Small intestine (tissue), 7 donors: ENCODE results near the gene RAB8A. TPM values are rescaled to one million over a fixed set of nuclear protein-coding genes. Genes with fewer than 3 reads are reported as not detected.
"Not testable (repeated sequence)": the region's sequence is repeated elsewhere in the genome, so short reads cannot be mapped to it uniquely, and the experiment has no call there.

Experiments
- DNase-seq, 2 donors: peaks; one replicate each; pipeline versions ENCODE4 v3.0.0 to v3.0.0-alpha.2; 2013
- FAIRE-seq: peaks from 2 replicates; lab custom pipeline; 2012; peaks lifted over from hg19 to GRCh38; lab: Jason Lieb, UNC
- H3K27ac ChIP-seq, 3 donors: one replicate each; pipeline ENCODE4 v1.5.1; 2013; ENCODE audit warnings: low read length in 2 of 3, mild to moderate bottlenecking in 2 of 3, control low read depth in 1 of 3, inconsistent platforms in 1 of 3, low read depth in 1 of 3, moderate library complexity in 1 of 3
- H3K27me3 ChIP-seq, 3 donors: one replicate each; pipeline ENCODE4 v1.6.1; 2013; ENCODE audit warnings: low read length in 3 of 3, inconsistent platforms in 1 of 3; ENCODE audit not compliant: control insufficient read depth in 3 of 3, insufficient read depth in 3 of 3
- H3K36me3 ChIP-seq, 3 donors: one replicate each; pipeline ENCODE4 v1.6.1; 2013; ENCODE audit warnings: low read length in 3 of 3, inconsistent platforms in 1 of 3, low read depth in 1 of 3, mild to moderate bottlenecking in 1 of 3, moderate library complexity in 1 of 3; ENCODE audit not compliant: control insufficient read depth in 3 of 3, insufficient read depth in 2 of 3
- H3K4me1 ChIP-seq, 3 donors: one replicate each; pipeline ENCODE4 v1.6.1; 2013; ENCODE audit warnings: low read length in 2 of 3, inconsistent platforms in 1 of 3, low read depth in 1 of 3, mild to moderate bottlenecking in 1 of 3, moderate library complexity in 1 of 3; ENCODE audit not compliant: control insufficient read depth in 3 of 3, insufficient read depth in 2 of 3
- H3K4me3 ChIP-seq, 3 donors: one replicate each; pipeline ENCODE4 v1.5.1; 2013; ENCODE audit warnings: low read length in 3 of 3, control low read depth in 1 of 3, inconsistent platforms in 1 of 3, low read depth in 1 of 3, mild to moderate bottlenecking in 1 of 3, moderate library complexity in 1 of 3
- H3K9me3 ChIP-seq, 2 donors: one replicate each; pipeline ENCODE4 v1.6.1; 2013; ENCODE audit warnings: low read depth in 1 of 2, low read length in 1 of 2; ENCODE audit not compliant: control insufficient read depth in 2 of 2, insufficient read depth in 1 of 2
- WGBS, 3 donors: extraction: QIAGEN DNeasy Blood & Tissue Kit; methylation state at CpG; one replicate each; pipeline ENCODE4 v1.1.7; 2013; 5-methylcytosine and 5-hydroxymethylcytosine counted together
- polyA plus RNA-seq, 4 donors: library from polyadenylated mRNA; stranded (reverse) in 3 of 4; unstranded in 1 of 4; fragments of 200-250 nt in 3 of 4; fragments of 120-200 nt in 1 of 4; gene quantifications; one replicate each; pipeline versions ENCODE4 v1.2.1 to v1.2.3, GENCODE V29; 2013
- donor health status: healthy with polysubstance abuse.
- donor health status: control.
- donor health status: control.
- donor health status: Bipolar disorder and iron deficiency.
- donor health status: healthy.

RAB8A gene
- polyA plus RNA-seq, 4 donors, result 58.0 to 107 (median 80.8) TPM

DNA sequence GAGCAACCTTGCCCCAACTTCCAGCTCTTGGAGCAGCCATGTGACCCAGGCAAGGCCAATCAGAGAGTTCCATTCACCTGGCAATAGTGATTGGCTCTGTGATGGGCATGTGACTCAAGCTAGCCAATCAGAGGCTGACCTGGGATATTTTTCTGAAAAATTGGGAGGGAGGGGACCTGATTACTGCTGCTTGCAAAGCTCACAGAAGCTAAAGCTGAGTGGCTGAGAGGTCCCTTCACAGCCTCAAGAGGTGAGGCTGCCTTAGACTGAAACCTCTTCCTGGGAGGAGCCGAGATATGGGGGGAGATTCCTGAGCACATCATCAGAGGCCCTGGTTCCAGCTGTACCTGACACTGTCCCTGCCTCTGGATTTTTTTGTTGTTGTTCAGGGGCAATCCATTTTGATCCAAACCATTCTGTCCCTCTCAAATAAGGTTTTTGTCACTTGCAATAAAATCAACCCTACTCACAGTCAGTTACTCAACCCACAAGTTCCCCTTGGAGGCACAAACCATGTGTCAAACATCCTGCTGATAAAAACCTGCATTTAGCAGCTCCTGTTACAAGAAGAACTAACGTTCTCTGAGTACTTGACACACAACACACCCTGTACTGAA is 56.9 kb downstream of the RAB8A start:
- Histone ChIP-seq H3K4me1 (no peaks in the 10 kb centered on the region), H3K27me3 (no peaks in the 10 kb centered on the region), H3K4me3 (no peak overlapping the region), H3K9me3 (no peaks in the 10 kb centered on the region), H3K27ac (no peak overlapping the region), H3K36me3 (no peaks in the 10 kb centered on the region)
- FAIRE-seq, result no peak
- no peak for DNase-seq
- 56 to 77% (median 61%) methylated on average over 2 of the region's 2 CpGs for WGBS, 3 donors

GRCh38 chr19:16170134-16170533 is 58.4 kb downstream of the RAB8A start:
- FAIRE-seq, result no peak
- Histone ChIP-seq H3K27me3 (no peaks in the 10 kb centered on the region), H3K4me3 (no peak overlapping the region), H3K4me1 (no peaks in the 10 kb centered on the region), H3K36me3 (no peaks in the 10 kb centered on the region), H3K27ac (no peak overlapping the region), H3K9me3 (peaks cover 0 to 2% of the 10 kb centered on the region in 2 donors)
- DNase-seq, result no peak
- 65 to 100% (median 74%) methylated on average over 1 of the region's 1 CpG for WGBS, 3 donors

- H3K36me3 ChIP-seq, result no peaks in the 10 kb centered on the region
- DNase-seq (no peak), FAIRE-seq (no peak)
- no peak overlapping the region for H3K4me3 ChIP-seq
- no peak overlapping the region for H3K27ac ChIP-seq
- peaks cover 0 to 8% of the 10 kb centered on the region in 2 donors for H3K9me3 ChIP-seq
- no peaks in the 10 kb centered on the region for H3K4me1 ChIP-seq
- WGBS, 3 donors, result 47 to 57% (median 49%) methylated on average over 2 of the region's 2 CpGs
- no peaks in the 10 kb centered on the region for H3K27me3 ChIP-seq
These were observed 64.3 kb downstream of the RAB8A start for GRCh38 chr19:16175954-16176353.

DNA sequence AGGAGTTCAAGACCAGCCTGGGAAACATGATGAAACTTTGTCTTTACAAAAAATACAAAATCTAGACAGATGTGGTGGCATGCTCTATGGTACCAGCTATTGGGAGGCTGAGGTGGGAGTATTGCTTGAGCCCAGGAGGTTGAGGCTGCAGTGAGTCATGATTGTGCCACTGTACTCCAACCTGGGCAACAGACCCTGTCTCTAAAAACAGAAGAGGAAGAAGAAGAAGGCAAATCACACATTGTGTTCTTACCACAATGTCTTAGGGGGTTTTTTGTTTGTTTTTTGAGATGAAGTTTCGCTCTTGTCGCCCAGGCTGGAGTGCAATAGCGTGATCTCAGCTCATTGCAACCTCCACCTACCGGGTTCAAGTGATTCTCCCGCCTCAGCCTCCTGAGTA is 67.2 kb downstream of the RAB8A start:
- H3K27ac ChIP-seq, H3K4me3 ChIP-seq, H3K4me1 ChIP-seq, DNase-seq, H3K36me3 ChIP-seq, H3K27me3 ChIP-seq, FAIRE-seq, H3K9me3 ChIP-seq: not testable (repeated sequence)
- 75 to 90% (median 89%) methylated on average over 5 of the region's 5 CpGs for WGBS, 3 donors

DNA sequence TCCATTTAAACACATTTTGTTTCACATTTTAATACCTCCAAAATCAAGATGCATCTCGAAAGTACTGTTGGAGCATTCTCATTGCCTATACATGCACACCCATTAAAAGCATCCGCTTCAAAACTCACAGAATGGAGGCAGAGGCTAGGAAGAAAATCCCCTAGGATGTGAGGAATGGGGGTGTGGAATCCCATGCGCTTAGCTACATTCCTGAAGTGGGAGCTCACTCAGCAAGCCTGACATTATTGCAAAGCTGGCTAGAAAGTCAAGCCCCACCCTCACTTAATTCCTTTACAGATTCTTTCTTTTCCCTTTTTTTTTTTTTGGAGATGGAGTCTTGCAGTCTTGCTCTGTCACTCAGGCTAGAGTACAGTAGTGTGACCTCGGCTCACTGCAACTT is 68.9 kb downstream of the RAB8A start:
- peaks cover 0 to 2% of the 10 kb centered on the region in 2 donors for H3K9me3 ChIP-seq
- DNase-seq, result no peak
- FAIRE-seq, result no peak
- H3K4me3 ChIP-seq, result no peak overlapping the region
- H3K27ac ChIP-seq, result no peak overlapping the region
- peaks cover 0 to 3% (median 0%) of the 10 kb centered on the region in 3 donors for H3K4me1 ChIP-seq
- H3K27me3 ChIP-seq, result no peaks in the 10 kb centered on the region
- 53 to 60% (median 57%) methylated on average over 4 of the region's 4 CpGs for whole genome bisulfite sequencing, 3 donors
- H3K36me3 ChIP-seq, result no peaks in the 10 kb centered on the region

Other genes starting within 250 kb of the RAB8A start
- 100 to 1,000 TPM in 1 of 4 donors, 10 to 100 TPM in 1, 1 to 10 TPM in 2; 3.8 to 135 (median 26.3) TPM for gene CYP4F2, start 213.8 kb upstream of the RAB8A start, polyA plus RNA-seq
- 10 to 100 TPM in 2 of 4 donors, under 1 TPM in 2; 0.33 to 14.5 (median 6.6) TPM for gene CYP4F11, start 177.4 kb upstream of the RAB8A start, polyA plus RNA-seq
- gene OR10H4, start 162.9 kb upstream of the RAB8A start, polyA plus RNA-seq, result not detected
- 100 to 1,000 TPM; 135 to 238 (median 159) TPM for gene TPM4, start 35.4 kb upstream of the RAB8A start, polyA plus RNA-seq
- 10 to 100 TPM; 14.8 to 31.3 (median 21.0) TPM for gene HSH2D, start 31.8 kb downstream of the RAB8A start, polyA plus RNA-seq
- not detected for gene CIB3, start 61.6 kb downstream of the RAB8A start, polyA plus RNA-seq
- gene FAM32A, start 73.5 kb downstream of the RAB8A start, polyA plus RNA-seq, result 100 to 1,000 TPM in 3 of 4 donors, 10 to 100 TPM in 1; 82.3 to 205 (median 151) TPM
- 10 to 100 TPM; 29.7 to 97.8 (median 58.0) TPM for gene AP1M1, start 86.0 kb downstream of the RAB8A start, polyA plus RNA-seq
- 10 to 100 TPM in 1 of 4 donors, 1 to 10 TPM in 3; 1.1 to 25.4 (median 6.5) TPM for gene KLF2, start 212.9 kb downstream of the RAB8A start, polyA plus RNA-seq